GM18505 (cell line): ENCODE data around the gene E2F6.
"Not testable (repeated sequence)": the region's sequence is repeated elsewhere in the genome, so short reads cannot be mapped to it uniquely, and the experiment has no call there.

Source experiments
- ATAC-seq: cut with Tn5 transposase; IDR thresholded peaks from one replicate; pipeline ENCODE4 v1.9.1; 2021; ENCODE audit not compliant: unreplicated experiment
- POLR2A ChIP-seq: IDR thresholded peaks from 4 replicates; pipeline ENCODE4 v1.6.1; 2011; ENCODE audit warnings: borderline replicate concordance; ENCODE audit not compliant: insufficient read depth, insufficient read length; ENCODE audit errors: extremely low read depth

E2F6 gene

DNA sequence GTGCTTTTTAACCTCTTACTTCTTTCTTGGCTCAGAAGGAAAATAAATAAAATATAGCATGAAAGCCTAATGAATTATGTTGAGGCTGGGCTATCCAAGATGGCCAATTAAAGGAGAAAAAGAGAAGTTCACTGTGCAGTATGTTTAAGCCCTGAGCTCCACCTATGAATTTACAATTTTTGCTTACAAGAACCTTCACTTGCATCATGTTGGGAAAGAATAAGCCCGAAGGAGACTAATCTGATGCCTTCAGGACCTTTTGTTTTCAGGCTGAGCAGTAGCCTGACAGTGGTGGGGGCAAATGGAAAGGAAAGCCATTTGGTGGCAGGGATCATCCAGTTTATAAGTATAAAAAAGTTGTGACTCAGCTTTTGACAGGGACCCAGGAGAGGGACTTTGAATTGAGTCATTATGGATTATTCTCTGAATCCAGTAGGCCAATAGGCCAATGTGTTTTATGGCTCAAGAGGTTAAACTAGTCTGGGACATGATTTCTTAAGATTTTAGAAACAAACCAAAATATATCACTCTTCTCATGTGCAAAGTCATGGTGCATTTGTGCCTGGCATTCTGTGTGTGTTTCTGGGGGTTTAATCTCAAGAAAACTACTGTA lies 56.9 kb downstream of the E2F6 start:
- no peak for TF ChIP-seq POLR2A
- no peak for ATAC-seq

DNA sequence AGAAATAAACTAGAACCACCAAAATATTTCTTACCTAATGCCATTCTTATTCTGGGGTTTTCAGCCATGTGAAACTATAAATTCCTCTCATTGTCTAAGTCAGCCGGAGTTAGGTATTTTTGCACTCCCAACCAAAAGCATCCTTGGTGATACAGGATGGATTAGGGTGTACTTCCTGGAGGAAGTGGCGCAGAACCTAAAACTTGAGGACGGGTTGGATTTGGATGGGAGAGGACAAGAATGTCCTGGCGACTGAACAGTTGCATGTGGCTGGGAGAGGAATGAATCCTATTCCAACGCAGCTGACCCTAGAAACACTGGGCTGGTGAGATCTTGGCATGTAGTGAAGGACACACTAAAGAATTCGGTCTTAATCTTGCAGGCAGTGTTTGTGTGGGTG lies 58.5 kb downstream of the E2F6 start:
- no peak for ATAC-seq
- TF ChIP-seq POLR2A = no peak

DNA sequence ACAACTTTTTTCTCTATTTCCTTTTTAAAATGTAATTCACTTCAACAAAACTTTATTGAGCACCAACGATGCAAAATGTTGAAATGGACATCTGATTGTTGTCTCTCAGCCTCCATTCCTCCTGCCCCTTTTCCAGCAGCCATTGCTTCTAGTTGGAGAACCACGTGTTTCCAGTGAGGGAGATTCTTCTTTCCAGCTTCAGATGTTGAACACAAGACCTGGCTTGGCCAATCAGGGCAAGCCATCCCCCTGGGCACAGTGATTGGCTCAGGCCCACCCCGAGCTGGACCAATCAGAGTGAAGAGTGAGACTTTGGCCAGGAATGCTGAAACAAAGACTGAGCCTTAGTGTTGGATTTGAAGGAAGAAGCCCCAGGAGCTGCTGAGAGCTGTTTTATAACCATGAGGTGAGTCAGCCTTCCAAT lies 59.0 kb downstream of the E2F6 start:
- no peak for ATAC-seq
- no peak for TF ChIP-seq POLR2A

DNA sequence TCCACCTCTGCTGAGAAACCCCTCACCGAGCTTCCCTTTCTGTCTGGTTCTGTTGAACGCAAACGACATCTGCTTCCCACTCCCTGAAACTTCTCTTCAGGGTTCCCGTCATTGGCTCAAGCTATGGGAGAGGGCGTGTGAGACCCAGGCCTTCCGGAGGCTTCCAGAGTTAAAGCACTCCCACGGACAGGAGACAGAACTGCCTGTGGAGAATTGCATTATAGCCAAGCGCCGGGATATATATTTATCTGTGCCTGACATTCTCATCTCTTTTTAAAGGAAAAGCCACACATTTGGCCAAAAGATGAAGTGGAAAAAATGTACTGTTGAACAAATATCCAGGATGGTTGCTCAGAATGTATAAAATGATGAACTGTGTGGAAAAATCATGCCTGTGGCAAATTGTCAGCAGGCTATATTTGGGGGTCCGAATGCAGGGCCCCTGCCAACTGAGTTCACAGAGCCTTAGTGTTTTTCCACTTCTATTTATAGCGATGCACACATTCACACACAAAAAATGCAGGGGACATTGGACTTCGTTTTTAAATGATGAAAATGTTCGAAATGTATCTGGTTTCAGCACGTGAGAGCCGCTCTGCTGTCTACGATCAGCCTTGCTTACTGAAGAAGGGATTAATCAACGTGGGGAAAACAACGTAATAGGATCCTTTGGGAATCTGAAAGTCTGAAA lies 59.5 kb downstream of the E2F6 start:
- no peak for ATAC-seq
- no peak for TF ChIP-seq POLR2A

DNA sequence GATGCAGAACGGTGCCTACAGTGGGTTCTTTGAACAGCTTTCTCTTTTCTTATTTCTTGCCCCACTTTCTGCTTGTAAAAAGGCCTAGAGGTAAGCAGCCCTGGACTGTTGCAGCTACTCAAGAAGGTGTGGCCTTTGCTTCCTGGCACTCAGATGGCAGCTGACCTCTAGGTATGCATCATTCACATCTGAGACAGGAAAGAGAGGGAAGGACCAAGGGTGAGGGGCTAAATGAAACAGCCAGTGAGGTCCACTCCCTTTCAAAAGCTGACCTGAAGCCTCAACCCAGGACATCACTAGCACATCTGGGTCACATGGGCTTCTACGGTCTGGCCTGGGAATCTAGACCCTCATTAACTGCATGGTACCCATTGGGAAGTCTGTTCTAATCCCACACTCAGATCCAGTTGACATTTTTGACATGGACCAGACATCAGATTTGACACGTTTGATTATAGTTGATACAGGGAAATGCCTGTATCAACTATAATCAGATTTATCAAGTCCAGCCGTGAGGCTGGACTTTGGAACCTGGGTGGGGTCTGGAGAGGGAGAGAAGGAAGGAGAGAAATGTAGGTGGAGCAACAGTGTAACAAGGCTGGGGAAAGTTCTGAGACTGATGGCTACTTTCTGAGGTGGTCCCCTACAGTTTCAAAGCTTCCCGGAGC lies 60.2 kb downstream of the E2F6 start:
- no peak for TF ChIP-seq POLR2A
- ATAC-seq = no peak

DNA sequence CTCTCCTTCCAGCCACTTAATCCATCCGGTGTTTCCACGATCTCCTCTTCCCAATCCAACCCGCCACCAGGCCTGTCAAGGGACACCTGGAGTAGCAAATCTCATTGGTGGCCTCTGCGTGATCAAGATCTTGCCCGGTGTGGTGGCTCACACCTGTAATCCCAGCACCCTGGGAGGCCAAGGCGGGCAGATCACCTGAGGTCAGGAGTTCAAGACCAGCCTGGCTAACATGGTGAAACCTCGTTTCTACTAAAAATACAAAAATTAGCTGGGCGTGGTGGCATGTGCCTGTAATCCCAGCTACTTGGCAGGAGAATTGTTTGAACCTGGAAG lies 60.9 kb downstream of the E2F6 start:
- not testable (repeated sequence) for ATAC-seq

DNA sequence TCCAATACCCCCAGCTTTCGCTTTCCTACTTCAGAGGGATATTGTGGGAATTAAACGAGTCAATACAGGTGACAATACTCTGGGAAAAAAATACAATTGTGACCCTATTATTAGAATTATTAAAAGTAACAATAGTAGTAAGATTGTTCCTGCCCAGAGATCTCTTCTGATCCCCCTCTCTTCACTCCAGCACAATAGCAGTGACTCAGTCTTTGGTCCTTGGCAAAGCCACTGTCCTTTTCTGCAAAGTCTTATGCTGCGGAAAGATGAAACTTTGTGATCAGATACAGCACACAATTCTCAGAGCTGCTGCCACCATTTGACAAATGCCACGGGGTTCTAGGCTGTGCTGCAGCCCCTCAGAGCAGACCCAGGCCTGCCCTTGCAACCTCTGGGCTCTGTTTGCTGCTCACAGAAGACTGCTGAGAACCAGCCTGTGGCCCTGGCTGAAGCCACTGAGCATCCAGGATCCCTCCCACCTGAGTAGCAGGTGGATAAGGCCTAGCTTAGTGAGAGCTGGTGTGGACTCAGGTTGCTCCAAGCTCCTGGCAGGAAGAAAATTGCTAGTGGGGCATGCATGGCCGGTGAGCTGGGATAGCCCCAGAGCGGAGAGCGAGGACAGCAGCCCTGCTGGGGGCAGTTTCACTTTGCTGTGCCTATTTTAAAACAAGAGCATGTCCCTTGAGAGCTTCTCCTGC lies 61.4 kb downstream of the E2F6 start:
- TF ChIP-seq POLR2A = no peak
- ATAC-seq = no peak

DNA sequence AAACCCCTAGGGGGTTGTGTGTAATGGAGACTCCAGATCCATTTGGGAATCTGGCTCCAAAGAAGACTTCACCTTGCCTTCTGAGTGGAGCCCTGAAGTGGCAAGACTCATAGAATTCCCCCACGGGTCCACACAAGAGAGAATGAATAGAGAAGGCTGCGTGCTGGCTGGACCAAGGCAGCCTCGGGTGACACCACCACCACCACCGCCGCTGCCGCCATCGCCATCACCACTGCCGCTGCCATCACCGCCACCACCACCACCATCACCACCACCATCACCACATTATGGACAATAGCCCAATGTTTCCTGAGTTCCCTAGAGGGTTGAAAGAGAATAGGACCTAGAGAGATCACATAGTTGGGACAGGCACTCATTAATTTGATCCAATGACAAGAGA lies 63.5 kb downstream of the E2F6 start:
- TF ChIP-seq POLR2A = no peak
- ATAC-seq = no peak

DNA sequence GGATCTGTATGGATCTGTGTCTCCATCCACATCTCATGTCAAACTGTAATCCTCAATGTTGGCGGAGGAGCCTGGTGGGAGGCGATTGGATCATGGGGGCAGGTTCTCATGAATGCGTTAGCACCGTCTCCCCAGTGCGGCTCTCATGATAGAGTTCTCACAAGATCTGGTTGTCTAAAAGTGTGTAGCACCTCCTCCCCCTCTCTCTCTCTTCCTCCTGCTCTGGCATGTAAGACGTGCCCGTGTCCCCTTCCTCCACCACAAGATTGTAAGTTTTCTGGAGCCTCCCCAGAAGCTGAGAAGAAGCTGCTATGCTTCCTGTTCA lies 66.6 kb downstream of the E2F6 start:
- no peak for TF ChIP-seq POLR2A
- ATAC-seq = no peak

DNA sequence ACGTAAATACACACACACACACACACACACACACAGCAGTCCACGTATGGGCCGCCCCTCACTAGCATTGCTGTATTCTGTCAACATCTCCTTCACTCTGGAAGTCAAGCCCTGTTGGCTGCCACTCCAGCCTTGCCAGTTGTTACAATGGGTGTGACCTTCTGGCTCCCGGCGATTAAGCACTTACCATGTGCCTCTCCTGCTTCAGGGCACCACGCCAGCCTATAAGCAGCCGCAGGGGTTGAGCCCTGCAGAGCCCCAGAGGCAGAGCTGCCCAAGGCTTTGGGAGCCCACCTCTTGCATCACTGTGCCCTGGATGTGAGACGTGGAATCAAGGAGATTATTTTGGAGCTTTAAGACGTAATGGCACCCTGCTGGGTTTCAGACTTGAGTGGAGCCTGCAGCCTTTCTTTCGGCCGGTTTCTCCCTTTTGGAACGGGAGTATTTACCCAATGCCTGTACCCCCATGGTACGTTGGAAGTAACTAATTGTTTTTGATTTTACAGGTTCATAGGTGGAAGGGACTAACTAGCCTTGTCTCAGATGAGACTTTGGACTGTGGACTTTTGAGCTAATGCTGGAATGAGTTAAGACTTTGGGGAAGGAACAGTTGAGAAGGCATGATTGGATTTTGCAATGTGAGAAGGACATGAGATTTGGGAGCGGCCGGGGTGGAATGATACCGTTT lies 67.1 kb downstream of the E2F6 start:
- TF ChIP-seq POLR2A = no peak
- ATAC-seq = no peak

DNA sequence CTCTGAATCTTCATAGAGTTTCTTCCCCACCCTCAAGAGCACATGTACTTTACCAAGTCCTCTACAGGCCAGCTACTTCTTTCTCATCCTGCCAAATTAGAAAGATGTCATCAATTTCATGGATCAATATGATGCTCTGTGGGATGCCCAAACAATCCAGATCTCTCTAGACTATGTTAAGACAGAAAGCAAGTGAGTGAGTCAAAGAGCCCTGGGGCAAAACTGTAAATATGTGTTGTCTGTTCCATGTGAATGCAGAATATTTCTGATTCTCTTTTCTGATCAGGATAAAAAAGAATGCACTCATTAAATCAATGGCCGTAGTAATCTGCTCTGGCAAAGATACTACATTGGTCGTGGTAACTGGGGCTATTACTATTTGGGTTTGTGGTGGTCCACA lies 68.4 kb downstream of the E2F6 start:
- TF ChIP-seq POLR2A = no peak
- ATAC-seq = no peak

DNA sequence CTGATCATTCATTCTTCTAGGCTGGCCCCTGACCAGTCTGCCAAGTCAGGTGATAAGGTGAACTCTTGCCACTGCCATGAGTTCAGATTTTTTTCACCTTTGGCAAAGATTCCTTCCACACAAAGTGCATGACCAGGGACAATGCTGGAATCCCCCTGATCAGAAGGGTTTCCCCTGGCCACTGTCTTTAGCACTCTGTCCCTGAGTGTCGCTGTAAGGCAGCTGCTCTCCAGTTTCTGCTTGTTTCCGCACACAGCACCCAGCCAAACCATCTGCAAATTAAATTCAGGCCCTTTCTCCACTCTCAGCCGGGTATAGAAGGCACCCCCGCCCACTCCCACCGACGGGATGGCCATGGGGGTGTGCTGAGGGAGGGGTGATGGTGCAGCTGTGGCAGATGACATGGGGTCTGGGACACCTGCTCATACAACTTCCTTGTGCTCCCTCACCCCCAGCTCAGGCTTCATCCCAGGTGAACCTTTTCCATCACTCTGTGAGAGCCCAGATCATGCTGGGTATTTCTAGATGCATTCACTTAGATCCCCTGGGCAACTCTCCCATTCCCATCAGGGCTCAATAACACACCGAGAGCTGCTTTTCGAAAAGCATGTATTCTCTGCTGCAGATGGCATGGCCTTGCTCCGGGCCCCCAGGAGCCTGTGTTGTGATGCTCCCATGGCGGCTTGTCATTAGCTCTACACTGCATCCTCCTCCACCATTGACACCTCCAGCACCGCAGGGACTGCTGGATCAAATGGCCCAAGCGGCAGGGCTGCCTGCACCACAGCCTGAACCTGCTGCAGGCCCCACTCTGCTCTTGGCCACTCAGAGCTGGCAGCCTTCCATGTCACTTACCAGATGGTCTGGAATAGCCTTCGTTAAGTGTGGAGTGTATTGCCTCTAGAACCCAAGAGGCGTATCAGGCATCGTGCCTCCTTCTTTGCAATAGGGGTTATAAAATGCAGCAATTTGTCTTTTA lies 69.2 kb downstream of the E2F6 start:
- ATAC-seq = no peak
- no peak for TF ChIP-seq POLR2A
